ENCODE results near the gene PPP2R2D. TPM values are rescaled to one million over a fixed set of nuclear protein-coding genes. Genes with fewer than 3 reads are reported as not detected.

Gene PPP2R2D
- total RNA-seq, 1 donor from 2014 or later: 28.3 TPM

DNA sequence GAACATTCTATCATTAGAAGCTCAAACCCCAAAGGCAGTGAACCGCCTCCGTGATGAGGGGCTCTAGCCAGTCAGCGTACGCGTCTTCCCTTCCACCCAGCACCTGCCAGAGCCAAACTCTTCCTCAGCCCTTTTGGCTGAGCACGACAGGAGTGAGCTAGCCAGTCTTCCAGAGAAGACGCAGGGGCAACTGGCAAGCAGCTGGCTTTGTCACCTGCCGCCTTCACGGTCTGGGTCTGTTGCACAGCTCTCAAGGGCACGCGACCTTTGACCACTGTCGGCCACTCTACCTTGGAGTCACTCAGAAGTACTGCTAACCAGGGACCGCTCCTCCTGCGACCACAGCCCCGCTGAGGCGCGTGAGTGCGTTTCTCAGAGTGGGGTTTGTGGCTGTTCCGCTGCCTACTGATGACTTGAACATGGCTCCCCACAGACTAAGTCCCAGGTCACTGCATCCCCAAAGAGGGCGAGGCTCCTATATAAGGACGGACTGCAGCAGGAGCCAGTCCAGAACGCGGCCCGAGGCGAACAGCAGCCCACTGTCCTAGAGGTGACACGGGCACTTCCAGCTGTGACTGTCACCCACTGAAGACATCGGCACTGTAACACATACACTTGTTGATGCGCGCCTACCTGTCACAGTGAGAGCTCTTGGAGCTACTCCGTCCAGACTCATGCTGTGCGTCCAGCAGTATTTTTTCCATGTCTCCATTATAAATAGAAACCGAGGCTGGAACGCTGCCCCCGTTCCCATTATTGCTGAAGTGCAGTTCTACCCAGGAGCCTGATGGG is 72.5 kb downstream of the PPP2R2D start:
- peaks cover 12% of the 10 kb centered on the region for H3K4me1 ChIP-seq
- no peaks in the 10 kb centered on the region for H3K27me3 ChIP-seq
- no peak for TF ChIP-seq CTCF (IDR thresholded peaks at IDR 0.05)
- intact Hi-C loops (cut with DNase I): no loop called here
- DNase-seq (no peak), ATAC-seq (no peak)
- H3K9me3 ChIP-seq: no peaks in the 10 kb centered on the region
- peak overlapping the region; percentile 36 for H3K27ac ChIP-seq
- no peak overlapping the region for H3K4me3 ChIP-seq
- peaks cover 31% of the 10 kb centered on the region for H3K36me3 ChIP-seq

DNA sequence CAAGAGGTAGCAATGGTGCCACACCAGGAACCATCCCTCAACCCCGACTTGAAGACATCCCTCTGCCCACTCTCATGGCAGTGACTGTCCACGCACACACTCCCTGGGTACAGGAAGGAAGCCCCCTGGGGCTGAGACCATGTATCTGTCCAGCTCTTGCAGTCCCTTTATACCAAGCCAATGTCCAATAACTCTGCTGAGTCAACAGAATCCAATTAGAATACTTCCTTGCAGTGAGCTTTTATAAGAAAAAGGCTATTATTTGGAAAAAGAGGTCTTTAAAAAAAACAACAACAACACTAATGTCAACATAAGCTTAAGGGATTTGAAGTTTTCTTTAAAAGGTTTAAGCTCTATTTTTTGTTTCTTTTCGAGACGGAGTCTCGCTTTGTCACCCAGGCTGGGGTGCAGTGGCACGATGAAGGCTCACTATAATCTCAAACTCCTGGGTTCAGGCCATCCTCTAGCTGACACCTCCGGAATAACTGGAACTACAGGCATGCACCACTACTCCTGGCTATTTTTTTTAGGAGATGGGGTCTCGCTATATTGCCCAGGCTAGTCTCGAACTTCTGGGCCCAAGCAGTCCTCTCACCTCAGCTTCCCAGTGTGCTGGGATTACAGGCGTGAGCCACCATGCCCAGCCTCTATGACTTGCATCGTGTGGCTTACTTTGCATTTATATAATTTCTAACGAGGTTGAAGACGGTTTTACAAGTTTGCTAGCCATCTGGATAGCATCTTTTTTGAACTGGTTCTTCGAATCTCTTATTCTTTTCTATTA is 73.4 kb downstream of the PPP2R2D start:
- Histone ChIP-seq H3K4me1 (peaks cover 14% of the 10 kb centered on the region), H3K27me3 (no peaks in the 10 kb centered on the region), H3K4me3 (no peak overlapping the region), H3K27ac (no peak overlapping the region), H3K36me3 (peaks cover 22% of the 10 kb centered on the region), H3K9me3 (no peaks in the 10 kb centered on the region)
- intact Hi-C loops (cut with DNase I): no loop called here
- DNase-seq (no peak), ATAC-seq (no peak)
- no peak for TF ChIP-seq CTCF (IDR thresholded peaks at IDR 0.05)

DNA sequence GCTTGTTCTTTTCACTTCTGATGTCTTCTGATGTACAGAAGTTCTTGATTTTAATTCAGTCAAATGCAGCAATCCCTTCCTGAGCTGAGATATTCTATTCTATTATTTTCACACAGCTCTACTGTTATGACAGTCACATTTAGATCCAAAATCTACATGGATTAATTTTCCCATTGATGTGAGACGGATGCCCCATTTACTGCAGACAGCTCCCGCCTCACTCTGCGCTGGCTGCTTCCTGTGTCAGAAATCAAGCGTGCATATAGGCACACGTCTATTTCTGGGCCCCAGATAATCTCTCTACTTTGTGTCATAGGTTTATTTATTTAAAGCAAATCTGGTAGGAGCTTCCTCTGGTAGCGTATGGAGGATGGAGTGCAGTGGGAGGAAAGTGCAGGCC is 74.2 kb downstream of the PPP2R2D start:
- no peak for ATAC-seq
- peaks cover 22% of the 10 kb centered on the region for H3K4me1 ChIP-seq

GRCh38 chr10:131975796-131976195 is 75.0 kb downstream of the PPP2R2D start:
- no peak for TF ChIP-seq CTCF (IDR thresholded peaks at IDR 0.05)
- ATAC-seq (no peak), DNase-seq (peak; percentile 34)
- Histone ChIP-seq H3K4me1 (peaks cover 30% of the 10 kb centered on the region), H3K9me3 (no peaks in the 10 kb centered on the region), H3K36me3 (peaks cover 6% of the 10 kb centered on the region), H3K4me3 (no peak overlapping the region), H3K27ac (no peak overlapping the region), H3K27me3 (no peaks in the 10 kb centered on the region)
- intact Hi-C loops (cut with DNase I): no loop called here

More for the DNA sequence above, 74.2 kb downstream of the PPP2R2D start:
- no peak overlapping the region for H3K4me3 ChIP-seq
- TF ChIP-seq CTCF (IDR thresholded peaks at IDR 0.05): no peak
- intact Hi-C loops (cut with DNase I): no loop called here
- DNase-seq: no peak
- no peaks in the 10 kb centered on the region for H3K9me3 ChIP-seq
- H3K27me3 ChIP-seq: no peaks in the 10 kb centered on the region
- peaks cover 14% of the 10 kb centered on the region for H3K36me3 ChIP-seq
- H3K27ac ChIP-seq: no peak overlapping the region

DNA sequence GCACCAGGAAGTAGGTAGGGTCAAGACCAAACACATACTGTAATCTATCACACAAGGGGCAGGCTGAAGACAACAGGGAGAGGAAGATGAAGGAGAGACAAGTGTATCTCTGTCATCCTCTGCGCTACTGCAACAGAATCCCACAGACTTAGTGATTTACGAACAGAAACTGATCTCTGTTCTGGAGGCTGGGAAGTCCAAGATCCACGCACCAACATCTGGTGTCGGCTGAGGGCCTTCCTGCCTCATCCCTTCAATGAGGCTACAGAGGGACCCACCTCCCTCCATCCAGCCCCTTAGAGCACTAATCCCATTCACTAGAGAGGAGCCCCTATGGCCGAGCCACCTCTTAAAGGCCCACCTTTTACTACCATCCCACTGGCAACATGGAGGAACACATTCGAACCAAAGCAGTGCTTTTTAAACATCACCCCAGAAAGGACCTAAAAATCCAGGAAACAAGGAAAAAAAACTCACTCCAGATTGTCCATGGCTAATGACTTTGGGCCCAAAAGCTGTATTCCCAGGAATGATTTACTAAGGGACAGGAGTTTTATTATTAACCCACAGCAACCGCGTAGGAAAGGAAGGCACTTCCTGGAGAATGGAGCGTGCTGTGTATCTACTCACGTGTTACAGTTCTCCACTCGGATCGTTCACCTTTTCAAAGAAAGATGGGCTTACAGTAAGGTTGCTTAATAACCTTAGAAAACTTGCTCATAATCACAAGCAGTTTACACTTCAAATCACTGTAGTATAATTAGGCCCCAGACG is 76.7 kb downstream of the PPP2R2D start:
- H3K9me3 ChIP-seq: no peaks in the 10 kb centered on the region
- no peaks in the 10 kb centered on the region for H3K36me3 ChIP-seq
- no peak overlapping the region for H3K4me3 ChIP-seq
- no peaks in the 10 kb centered on the region for H3K27me3 ChIP-seq
- DNase-seq: no peak
- intact Hi-C loops (cut with DNase I): no loop called here
- no peak for ATAC-seq
- H3K4me1 ChIP-seq: peaks cover 29% of the 10 kb centered on the region
- no peak for TF ChIP-seq CTCF (IDR thresholded peaks at IDR 0.05)
- H3K27ac ChIP-seq: no peak overlapping the region

Data from upper lobe of right lung (tissue), 1 donor.